ENCODE data around the gene RFNG.

GRCh38 chr17:82050761-82051641 is 610 bp downstream of the RFNG start:
- TF ChIP-seq CTCF (IDR thresholded peaks at IDR 0.05) = no peak
- TF ChIP-seq POLR2A (IDR thresholded peaks at IDR 0.05) = no peak

Data from testis (tissue), 2 donors.